Jurkat, Clone E6-1 (cell line): Measurements from ENCODE around the gene C20orf141. TPM values are rescaled to one million over a fixed set of nuclear protein-coding genes. Genes with fewer than 3 reads are reported as not detected.
"Not testable (repeated sequence)": the region's sequence is repeated elsewhere in the genome, so short reads cannot be mapped to it uniquely, and the experiment has no call there.

Experiments used
- DNase-seq: peaks from one replicate; pipeline ENCODE4 v3.0.0-alpha.2; 2011; ENCODE audit warnings: low read depth, low spot score
- H3K4me3 ChIP-seq: 2 replicates; pipeline ENCODE4 v1.5.1; 2011; ENCODE audit warnings: mild to moderate bottlenecking, low read length, control low read depth, moderate library complexity
- polyA plus RNA-seq: library from polyadenylated mRNA; unstranded; fragments of >200 nt; gene quantifications from one replicate; pipeline ENCODE4 v1.2.1, GENCODE V29; 2012; ENCODE audit warnings: missing spikeins; ENCODE audit not compliant: insufficient read length, insufficient read depth

C20orf141 gene, protein sequence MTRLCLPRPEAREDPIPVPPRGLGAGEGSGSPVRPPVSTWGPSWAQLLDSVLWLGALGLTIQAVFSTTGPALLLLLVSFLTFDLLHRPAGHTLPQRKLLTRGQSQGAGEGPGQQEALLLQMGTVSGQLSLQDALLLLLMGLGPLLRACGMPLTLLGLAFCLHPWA
- not detected for polyA plus RNA-seq

DNA sequence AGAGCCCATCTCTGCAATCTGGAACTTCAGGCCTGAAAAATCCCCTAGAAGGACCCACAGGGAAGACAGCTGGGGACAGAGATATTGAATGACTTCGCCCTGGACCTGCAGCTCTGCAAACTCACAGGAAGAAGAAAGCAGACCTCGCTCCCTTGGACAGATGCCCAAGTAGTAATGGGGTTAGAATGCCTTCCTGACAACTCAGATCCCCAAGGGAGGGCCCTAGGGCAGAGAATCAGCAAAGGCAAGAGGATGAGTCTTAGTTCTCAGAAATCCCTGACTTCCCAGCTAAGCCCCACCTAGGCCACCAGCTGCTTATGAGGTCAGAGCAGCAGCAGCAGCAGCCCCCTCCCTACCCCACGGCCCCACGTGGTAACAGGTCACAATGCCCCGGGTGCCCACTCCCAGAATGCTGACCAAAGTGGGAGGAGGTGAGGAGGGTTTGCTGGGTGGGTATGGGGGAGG is at the start of gene C20orf141:
C20orf141 (plus strand) TSS at position 401 of the 465 bp plus-strand sequence. CDS start 198 bp downstream, outside the sequence.
- H3K4me3 ChIP-seq: no peak within 1 kb of the TSS
- DNase-seq: no peak

GRCh38 chr20:2767768-2768631 is 46.8 kb upstream of the C20orf141 start:
- H3K4me3 ChIP-seq: no peak overlapping the region
- DNase-seq: no peak

- no peak overlapping the region for H3K4me3 ChIP-seq
- no peak for DNase-seq
These were observed 46.2 kb upstream of the C20orf141 start for GRCh38 chr20:2768632-2769015.

DNA sequence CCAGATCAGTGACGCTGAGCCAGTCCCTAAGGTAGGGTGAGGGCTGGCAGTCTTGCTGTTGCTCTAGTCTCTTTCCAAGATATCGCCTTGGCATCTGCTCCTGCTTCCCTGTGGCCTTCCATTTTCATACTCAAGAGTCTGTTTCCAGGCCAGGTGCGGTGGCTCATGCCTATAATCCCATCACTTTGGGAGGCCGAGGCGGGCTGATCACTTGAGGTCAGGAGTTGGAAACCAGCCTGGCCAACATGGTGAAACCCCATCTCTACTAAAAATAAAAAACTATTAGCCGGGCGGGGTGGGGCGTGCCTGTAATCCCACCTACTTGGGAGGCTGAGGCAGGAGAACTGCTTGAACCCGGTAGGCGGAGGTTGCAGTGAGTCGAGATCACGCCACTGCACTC is 44.7 kb upstream of the C20orf141 start:
- DNase-seq, H3K4me3 ChIP-seq: not testable (repeated sequence)

DNA sequence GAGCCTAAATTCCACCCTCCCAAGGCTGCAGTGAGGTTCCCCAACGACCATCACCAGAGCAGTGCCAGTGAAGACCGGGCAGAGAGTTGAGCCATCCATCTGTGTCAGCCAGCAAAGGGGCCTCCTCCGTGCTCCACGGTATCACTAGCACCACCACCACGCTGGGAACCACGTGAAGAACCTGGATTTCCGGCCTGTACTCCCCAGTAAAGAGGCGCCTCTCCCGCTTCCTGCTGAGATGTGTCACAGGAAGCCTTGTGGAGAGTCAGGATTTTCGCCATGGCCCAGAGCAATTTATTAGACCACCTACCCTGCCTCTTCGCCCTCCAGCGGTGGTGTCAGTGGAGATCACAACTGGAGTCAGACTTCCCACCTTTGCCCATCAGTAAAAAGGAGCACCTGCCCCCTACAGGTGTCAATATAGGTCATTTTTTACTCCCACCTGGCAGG is 43.1 kb upstream of the C20orf141 start:
- no peak overlapping the region for H3K4me3 ChIP-seq
- DNase-seq: peak; percentile 6

- no peak for DNase-seq
- H3K4me3 ChIP-seq: no peak overlapping the region
These were observed 41.0 kb upstream of the C20orf141 start for GRCh38 chr20:2773812-2774211.

- no peak for DNase-seq
- no peak overlapping the region for H3K4me3 ChIP-seq
These were observed 39.6 kb upstream of the C20orf141 start for GRCh38 chr20:2775139-2775538.

DNA sequence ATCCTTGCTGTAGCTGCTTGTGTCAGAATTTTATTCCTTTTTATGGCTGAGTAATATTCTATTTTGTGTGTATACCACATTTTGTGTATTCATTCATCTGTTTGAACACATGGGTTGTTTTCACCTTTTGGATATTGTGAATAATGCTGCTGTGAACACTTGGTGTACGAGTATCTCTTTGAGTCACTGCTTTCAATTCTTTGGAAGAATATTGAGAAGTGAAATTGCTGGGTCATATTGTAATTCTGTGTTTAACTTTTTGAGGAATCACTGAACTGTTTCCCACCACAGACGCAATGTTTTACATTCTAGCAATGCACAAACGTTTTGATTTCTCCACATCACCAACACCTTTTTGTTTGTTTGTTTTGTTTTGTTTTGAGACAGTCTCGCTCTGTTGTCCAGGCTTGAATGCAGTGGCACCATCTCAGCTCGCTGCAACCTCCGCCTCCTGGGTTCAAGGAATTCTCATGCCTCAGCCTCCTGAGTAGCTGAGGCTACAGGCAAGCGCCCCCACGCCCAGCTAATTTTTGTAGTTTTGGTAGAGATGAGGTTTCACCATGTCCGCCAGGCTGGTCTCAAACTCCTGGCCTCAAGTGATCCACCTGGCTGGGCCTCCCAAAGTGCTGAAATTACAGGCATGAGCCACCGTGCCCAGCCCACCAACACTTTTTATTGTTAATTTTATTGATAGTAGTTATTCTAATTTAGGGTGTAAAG is 36.0 kb upstream of the C20orf141 start:
- H3K4me3 ChIP-seq: no peak overlapping the region
- DNase-seq: no peak

- DNase-seq: no peak
- H3K4me3 ChIP-seq: no peak overlapping the region
These were observed 33.8 kb upstream of the C20orf141 start for GRCh38 chr20:2780948-2781347.

GRCh38 chr20:2783908-2784566 is 30.8 kb upstream of the C20orf141 start:
- no peak overlapping the region for H3K4me3 ChIP-seq
- no peak for DNase-seq

DNA sequence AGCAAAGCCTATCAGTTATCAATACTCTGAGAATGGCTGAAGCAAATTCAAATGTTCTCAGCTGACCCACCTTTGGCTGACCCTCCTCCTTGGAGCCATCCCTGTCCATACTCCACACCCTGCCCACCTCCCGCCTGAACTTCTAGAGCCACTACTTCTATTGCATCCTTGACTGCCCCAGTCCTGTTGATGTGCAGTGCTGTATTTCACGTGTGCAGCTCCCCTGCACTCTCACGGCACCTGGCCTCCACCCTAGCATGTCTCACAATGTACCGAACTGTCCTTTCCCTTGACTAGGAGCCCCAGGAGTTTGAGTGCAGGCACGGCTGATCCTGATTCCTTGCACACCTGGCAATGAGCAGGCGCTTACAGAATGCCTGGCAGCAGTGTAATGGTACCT is 21.3 kb upstream of the C20orf141 start:
- no peak overlapping the region for H3K4me3 ChIP-seq
- no peak for DNase-seq

DNA sequence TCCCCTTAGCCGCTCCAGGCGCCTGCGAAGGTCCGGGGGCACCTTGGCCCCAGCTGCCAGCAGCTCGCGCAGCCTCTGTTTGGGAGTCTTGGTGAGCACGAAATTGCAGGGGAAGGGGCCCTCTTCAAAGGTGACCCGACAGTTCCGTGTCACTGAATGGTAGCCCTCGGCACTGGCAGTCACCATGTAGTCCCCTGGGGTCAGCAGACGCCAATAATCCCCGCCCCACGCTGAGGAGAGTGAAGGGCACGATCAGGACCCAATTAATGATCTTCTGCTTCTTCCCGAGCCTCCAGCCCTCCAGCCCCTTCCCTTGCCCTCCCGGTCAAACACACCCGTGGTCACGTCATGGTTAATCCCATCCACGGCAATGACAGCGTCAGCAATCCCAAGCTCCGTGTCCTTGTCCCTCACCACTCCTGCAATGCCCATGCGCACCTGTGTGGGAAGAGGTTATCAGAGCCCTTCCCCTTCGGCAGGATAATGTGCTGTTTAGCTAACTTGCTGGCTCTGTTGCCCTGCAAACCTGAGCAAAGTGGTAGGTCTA is 20.5 kb upstream of the C20orf141 start:
- no peak overlapping the region for H3K4me3 ChIP-seq
- DNase-seq: no peak

DNA sequence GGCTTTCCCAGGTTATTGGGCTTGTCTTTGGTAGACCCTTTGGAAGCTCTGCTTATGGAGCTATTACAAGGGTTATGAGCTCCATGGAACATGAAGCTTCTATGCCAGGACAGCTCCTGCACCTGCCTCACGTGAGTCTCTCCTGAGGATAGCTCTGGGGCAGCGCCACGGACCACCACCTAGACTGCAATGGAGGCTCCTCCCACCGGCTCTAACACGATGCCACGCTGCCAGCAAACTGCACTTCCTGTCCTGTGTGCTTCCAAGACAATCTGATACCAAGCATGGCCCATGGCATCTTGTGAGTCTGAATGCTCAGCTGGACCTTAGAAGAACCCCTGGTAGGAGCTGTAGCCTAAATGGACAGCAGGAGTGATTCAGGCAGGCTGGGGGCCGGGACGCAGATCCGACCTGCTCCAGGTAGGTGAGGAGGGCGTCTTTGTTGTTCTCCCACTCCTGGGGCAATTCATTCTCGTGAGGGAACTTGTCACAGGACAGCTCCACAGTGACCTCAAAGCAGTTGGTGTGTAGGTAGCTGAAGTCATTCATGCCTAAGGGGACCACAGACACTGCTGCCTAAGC is 19.8 kb upstream of the C20orf141 start:
- DNase-seq: no peak
- H3K4me3 ChIP-seq: no peak overlapping the region

- DNase-seq: no peak
- no peak overlapping the region for H3K4me3 ChIP-seq
These were observed 19.3 kb upstream of the C20orf141 start for GRCh38 chr20:2795451-2795850.

DNA sequence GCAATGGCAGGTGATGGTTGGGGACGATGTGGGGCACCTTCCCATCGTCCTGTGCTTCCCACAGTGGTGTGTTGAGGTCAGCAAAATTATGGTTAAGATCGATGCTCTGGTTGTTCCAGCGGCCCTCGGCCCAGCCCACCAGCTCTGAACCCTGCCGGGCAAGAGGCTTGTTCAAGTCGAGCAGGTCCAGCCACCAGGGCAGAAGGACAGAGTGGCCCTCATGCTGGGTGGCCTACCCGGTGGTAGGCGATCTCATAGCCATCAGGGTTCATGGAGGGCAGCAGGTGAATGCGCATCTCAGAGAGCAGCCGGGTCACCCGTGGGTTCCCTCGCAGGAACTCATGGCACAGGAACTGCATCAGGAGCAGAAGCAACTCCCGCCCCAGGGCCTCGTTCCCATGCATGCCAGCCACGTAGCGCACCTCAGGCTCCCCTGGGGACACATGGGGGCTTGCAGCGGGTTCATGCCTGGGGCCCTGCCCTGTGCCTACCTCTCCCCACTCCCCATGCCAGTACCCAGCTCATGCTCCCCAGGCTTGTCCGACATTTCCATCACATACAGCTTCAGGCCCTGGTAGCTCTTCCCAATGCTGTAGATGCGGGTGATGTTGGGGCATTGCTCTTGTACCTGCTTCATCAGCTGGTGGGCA is 18.7 kb upstream of the C20orf141 start:
- H3K4me3 ChIP-seq: no peak overlapping the region
- DNase-seq: no peak

DNA sequence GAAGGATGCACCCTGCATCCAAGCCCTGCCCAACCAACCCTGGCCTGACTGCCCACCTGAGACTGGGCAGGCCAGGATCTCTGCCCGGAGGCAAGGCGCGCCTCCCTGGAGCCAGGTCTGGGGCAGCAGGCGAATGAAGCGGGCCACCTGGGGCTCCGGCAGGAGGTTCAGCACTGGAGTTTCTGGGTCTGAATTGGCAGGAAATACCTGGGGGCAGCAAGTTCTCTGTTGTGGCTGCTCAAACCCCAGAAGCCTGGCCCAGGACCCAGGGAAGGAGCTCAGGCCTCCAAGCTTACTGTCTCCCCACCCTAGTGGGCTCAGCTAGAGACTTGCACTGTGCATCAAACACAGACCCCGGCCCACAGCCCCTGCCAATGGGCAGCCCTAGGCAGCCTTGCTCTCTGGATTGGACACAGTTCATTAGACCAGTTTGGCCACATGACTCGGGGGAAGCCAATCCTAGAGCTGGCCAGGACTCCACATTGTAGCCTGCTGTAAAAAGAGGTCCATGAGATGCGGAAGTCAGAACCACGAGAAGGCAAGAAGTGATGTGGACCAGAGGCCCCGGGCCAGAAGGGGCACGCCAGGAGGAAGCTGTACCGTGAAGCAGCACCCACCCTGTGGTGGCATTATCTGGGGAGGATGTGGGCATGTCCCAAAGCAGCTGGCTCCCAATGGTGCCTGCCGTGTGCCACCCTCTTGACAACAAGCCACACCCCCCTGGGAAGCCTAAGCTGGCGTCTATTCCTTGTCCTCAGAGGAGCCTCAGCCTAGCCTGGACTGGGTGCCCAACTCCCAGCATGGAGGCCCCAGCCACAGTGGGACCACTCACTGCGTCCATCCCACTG is 17.4 kb upstream of the C20orf141 start:
- H3K4me3 ChIP-seq: no peak overlapping the region
- peak; percentile 25 for DNase-seq

DNA sequence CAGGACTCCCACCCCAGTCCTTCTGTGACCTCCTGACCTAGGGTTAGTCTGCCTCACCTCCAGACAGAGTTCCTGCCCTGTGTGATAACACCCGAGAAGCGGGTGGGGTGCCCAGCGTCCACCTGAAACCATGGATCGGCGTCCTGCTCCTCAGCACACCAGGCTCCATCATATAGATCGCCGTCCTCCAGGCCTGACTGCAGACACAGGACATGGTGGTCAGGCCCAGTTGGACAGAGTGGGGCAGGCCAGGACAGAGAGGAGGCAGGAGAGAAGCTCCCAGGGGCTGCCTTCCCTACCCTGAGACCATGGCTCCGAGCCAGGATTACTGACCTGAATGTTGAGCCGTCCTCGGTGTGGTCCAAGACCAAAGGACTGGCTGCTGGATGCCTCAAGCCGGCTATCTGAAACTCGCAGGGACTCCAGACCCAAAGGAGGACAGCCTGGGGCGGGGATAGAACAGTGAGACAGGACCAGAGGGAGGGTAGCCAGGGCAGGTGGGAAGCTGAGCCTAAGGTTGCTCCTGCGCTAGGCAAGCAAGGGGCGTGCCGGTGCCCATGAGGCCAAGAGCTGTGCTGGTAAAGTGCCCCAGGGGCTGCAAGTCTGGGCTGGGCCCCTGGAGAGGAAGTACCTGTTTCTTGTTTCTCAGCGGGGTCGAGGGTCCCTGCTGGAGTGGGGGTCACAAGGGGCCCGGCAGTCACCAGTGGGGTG is 16.5 kb upstream of the C20orf141 start:
- no peak overlapping the region for H3K4me3 ChIP-seq
- no peak for DNase-seq
